ENCODE measurements around the gene PHF21B. TPM values are rescaled to one million over a fixed set of nuclear protein-coding genes. Genes with fewer than 3 reads are reported as not detected.

PHF21B gene
- total RNA-seq, 1 donor = not detected

DNA sequence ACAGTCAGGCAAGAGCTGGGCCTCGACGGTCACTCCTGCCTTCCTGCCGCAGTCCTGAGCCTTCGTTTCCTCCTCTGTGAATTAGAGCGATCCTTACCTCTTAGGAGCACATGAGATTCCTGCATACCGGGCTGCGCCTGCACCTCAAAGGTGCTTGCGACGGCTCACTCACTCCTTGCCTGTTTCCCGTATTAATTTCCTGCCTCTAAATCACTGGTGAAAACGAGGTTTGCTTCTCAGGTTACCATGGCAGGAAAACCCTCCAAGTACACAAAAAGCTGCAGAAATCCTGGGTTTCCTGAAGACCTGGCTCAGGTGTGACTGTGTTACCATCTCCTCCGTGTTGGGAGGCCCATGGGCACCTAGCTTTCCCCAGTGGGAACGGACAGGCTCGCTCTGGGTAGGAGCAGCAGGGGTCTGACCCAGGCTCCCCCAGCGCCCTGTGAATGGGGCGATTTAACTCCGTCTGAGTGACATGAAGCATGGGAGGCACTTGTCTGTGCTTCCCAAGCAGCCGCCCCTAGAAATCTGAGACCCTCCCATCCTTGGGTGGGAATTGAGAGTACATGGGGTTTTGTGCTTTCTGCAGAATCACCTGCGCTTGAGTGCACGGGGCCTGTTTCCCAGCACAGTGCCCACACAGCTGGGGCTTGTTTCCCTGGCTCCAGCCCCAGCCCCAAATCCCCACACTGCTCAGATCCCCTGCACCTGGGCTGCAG, 64.8 kb downstream of the PHF21B start:
- no peaks in the 10 kb centered on the region for H3K4me1 ChIP-seq (ENCODE audit: insufficient read depth, low read length)
- H3K4me3 ChIP-seq (ENCODE audit: low read length) = no peak overlapping the region
- H3K9me3 ChIP-seq (ENCODE audit: low read depth, low read length) = no peaks in the 10 kb centered on the region
- no peaks in the 10 kb centered on the region for H3K27me3 ChIP-seq (ENCODE audit: insufficient read depth, low read length)

DNA sequence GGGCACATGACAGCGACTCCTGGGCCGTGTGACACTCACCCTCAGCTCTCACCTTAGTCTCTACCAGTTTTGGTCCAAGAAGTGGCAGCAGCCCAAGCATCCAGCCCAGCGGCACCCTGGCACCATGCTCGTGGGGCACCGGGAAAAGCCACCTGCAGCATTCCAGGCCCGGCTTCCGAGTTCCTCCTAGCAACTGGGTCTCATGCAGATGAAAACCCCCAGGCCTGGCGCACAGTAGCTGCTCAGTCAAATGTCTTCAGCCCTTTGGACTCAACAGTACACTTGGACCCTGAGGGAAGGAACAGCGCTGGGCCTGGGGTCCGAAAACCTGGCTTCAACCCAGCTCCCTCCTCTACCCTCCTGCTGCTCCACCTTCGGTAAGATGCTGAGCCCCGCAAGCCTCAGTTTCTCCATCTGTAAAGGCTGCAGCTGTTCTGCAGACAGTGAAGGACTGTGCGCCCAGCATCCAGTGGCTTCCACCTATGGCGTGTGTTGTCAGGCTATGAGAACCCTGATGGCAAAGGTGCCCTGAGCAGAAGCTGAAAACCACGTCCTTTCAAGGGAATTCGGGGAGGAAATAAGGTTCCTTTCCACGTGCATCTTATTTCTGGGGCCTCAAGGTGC, 66.0 kb downstream of the PHF21B start:
- Histone ChIP-seq H3K9me3 (ENCODE audit: low read depth, low read length) (no peaks in the 10 kb centered on the region), H3K27me3 (ENCODE audit: insufficient read depth, low read length) (no peaks in the 10 kb centered on the region), H3K4me1 (ENCODE audit: insufficient read depth, low read length) (no peaks in the 10 kb centered on the region), H3K4me3 (ENCODE audit: low read length) (no peak overlapping the region)

DNA sequence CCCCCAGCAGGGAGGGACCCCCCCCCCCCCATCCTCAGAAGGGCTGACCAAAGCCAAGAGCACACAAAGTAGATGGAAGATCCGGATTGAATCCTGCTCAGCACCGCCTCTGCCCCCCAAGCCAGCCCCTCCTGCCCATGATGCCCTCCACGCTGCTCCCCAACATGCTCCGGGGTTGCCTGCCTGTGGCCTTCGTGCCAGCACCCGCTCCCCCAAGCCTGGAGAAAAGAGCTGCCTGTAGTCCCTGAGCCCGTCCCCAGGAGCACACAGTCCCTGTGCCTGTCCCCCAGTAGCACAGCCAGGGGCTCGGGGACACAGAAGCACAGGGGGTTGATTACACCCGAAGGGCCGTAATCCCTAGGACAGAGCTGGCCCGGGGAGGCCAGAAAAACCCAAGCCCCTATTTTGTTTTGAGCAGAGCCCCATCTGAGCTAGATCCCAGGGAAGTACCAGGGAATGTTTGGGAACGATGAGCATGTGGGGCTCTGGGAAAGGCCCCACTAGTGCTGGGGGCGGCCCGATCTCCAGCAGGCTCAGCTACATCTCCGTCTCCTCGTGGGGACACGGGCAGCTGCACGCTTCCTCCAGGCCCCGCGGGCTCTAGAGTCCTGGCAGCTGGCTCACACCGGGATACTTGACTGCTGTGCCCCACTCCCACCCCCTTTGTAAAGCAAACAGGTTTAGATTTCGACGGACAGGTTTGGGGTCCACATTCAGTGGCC, 66.7 kb downstream of the PHF21B start:
- Histone ChIP-seq H3K27me3 (ENCODE audit: insufficient read depth, low read length) (no peaks in the 10 kb centered on the region), H3K9me3 (ENCODE audit: low read depth, low read length) (no peaks in the 10 kb centered on the region), H3K4me1 (ENCODE audit: insufficient read depth, low read length) (no peaks in the 10 kb centered on the region), H3K4me3 (ENCODE audit: low read length) (no peak overlapping the region)

DNA sequence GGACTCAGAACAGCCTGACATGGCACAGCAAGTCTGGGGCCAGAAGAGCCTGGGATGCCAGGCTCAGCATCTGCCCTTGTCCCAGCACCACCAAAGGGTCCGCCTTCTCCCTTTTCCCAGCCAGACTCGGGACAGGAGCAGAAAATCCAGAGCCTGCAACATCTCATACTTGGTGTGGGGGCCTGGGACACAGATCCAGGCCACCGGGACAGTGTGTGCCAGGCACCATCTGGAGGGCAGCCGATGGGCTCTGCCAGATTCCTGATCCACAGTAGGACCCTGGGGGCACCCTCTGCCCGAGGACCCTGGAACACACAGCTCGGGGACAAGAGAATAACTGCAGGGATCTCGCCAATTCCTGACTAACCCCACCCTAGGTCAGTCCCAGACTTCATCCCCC, 67.7 kb downstream of the PHF21B start:
- Histone ChIP-seq H3K27me3 (ENCODE audit: insufficient read depth, low read length) (no peaks in the 10 kb centered on the region), H3K9me3 (ENCODE audit: low read depth, low read length) (no peaks in the 10 kb centered on the region), H3K4me1 (ENCODE audit: insufficient read depth, low read length) (no peaks in the 10 kb centered on the region), H3K4me3 (ENCODE audit: low read length) (no peak overlapping the region)

DNA sequence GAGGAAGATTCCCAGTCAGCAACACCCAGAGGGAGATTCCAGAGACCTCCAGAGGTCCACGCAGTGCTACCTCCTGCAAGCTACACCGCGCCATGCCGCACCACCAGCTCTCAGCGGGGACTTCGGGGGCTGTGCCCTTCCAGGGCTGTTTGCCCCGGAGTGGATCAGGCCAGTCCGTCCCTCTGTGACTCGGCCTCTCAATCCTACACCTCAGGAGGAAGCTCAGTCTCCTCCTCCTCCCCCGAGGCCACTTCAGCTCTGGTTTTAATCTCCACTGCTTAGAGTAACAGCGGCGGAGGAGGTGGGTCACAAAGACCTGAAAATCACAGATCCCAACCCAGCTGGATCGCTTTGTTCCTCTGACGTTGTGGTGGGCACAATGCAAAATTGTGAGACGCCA, 68.6 kb downstream of the PHF21B start:
- no peaks in the 10 kb centered on the region for H3K4me1 ChIP-seq (ENCODE audit: insufficient read depth, low read length)
- H3K9me3 ChIP-seq (ENCODE audit: low read depth, low read length) = no peaks in the 10 kb centered on the region
- no peaks in the 10 kb centered on the region for H3K27me3 ChIP-seq (ENCODE audit: insufficient read depth, low read length)
- no peak overlapping the region for H3K4me3 ChIP-seq (ENCODE audit: low read length)

DNA sequence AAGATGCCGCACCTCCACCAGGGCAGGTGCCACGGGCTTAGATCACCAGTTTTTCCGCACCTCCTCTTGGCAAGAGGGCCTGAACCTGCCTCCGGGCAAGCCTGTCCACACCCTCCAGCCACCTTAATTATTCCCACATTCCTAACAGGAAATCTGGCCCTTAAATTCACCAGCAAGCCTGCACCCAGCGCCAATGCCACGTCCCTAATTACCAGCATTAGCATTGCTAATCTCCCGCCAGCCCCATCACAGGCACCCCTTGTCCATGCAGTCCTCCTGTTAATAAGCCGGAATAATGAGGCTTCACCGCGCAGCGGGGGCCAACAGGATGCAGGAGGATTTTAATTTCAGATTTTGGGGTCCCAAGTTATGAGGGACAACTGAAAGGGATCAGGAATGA, 69.7 kb downstream of the PHF21B start:
- Histone ChIP-seq H3K27me3 (ENCODE audit: insufficient read depth, low read length) (no peaks in the 10 kb centered on the region), H3K4me3 (ENCODE audit: low read length) (no peak overlapping the region), H3K4me1 (ENCODE audit: insufficient read depth, low read length) (no peaks in the 10 kb centered on the region), H3K9me3 (ENCODE audit: low read depth, low read length) (no peaks in the 10 kb centered on the region)

DNA sequence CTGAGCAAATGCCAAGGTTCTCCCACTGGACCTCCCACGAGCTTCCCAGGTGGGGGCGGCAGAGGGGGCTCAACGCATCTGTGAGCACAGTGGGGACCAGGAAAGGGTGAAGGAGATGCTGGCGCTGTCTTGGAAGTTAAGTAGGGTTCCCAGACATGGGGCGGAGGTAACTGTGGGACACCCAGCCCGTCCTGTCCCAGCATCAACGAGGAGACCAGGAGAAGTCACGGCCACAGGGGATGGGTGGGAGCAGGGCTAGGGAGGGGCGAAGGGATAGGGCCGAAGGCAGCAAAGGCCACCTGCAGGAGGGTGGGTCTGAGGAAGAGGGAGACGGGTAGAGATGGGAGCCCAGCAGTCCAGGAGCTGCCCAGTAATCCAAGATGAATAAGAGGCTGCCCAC, 70.4 kb downstream of the PHF21B start:
- H3K27me3 ChIP-seq (ENCODE audit: insufficient read depth, low read length) = no peaks in the 10 kb centered on the region
- no peak overlapping the region for H3K4me3 ChIP-seq (ENCODE audit: low read length)
- no peaks in the 10 kb centered on the region for H3K4me1 ChIP-seq (ENCODE audit: insufficient read depth, low read length)
- H3K9me3 ChIP-seq (ENCODE audit: low read depth, low read length) = no peaks in the 10 kb centered on the region

DNA sequence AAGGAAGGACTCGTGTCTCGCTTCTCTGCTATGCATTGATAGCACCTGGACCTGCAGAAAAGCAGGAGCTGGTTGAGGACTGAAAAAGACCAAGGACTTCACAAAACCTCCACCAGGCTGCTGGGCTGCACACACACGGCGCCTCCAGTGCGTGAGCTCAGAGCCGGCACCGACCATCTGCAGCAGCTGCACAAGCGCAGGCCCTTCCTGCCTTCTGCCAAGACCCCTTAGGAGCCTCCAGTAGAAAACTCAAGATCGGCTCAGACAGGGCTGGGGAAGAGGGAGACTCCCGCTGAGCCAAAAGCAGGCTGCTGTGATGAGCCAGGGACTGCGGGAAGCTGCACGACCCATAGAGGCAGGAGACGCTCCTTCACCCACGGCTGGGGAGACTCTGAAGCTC, 70.9 kb downstream of the PHF21B start:
- H3K9me3 ChIP-seq (ENCODE audit: low read depth, low read length) = no peaks in the 10 kb centered on the region
- no peaks in the 10 kb centered on the region for H3K27me3 ChIP-seq (ENCODE audit: insufficient read depth, low read length)
- no peaks in the 10 kb centered on the region for H3K4me1 ChIP-seq (ENCODE audit: insufficient read depth, low read length)
- no peak overlapping the region for H3K4me3 ChIP-seq (ENCODE audit: low read length)

DNA sequence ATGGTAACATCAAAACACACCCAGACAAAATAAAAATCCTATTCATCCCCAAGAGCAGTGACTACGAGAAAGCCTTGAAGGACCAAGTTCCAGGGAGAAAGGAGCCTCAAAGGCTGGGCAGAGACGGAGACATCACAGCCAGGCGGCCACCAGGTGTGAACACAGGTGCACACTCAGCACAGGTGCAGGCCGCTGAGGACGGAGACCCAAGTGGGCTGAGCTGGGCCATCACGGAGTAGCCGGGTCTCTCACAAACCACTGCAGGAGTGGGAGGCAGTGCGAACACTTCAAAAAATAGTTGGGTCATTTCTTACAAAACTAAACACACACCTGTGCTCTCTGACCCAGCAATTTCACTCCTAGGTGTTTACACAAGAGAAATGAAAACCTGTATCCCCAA, 72.6 kb downstream of the PHF21B start:
- Histone ChIP-seq H3K4me3 (ENCODE audit: low read length) (no peak overlapping the region), H3K27me3 (ENCODE audit: insufficient read depth, low read length) (no peaks in the 10 kb centered on the region), H3K4me1 (ENCODE audit: insufficient read depth, low read length) (no peaks in the 10 kb centered on the region), H3K9me3 (ENCODE audit: low read depth, low read length) (no peaks in the 10 kb centered on the region)

DNA sequence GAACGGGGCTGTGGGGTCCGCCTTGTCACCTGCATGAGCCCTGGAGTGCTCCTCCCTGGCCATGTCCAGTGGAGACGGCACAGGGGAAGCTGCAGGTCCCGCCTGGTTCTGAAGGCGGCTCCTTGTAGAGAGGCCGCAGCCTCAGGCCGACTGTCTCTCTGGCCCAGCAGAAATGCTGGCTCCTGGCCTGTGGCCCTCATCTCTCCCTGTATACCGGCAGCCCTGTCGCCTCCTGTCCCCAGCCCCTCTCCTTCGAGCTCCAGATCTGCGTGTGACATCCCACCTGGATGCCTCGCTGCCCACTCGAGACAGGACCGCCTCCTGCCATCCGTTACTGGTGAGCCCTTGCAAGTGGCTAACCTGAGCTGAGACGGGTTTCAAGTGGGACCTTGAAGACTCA, 73.6 kb downstream of the PHF21B start:
- Histone ChIP-seq H3K4me3 (ENCODE audit: low read length) (no peak overlapping the region), H3K9me3 (ENCODE audit: low read depth, low read length) (no peaks in the 10 kb centered on the region), H3K27me3 (ENCODE audit: insufficient read depth, low read length) (no peaks in the 10 kb centered on the region), H3K4me1 (ENCODE audit: insufficient read depth, low read length) (no peaks in the 10 kb centered on the region)

DNA sequence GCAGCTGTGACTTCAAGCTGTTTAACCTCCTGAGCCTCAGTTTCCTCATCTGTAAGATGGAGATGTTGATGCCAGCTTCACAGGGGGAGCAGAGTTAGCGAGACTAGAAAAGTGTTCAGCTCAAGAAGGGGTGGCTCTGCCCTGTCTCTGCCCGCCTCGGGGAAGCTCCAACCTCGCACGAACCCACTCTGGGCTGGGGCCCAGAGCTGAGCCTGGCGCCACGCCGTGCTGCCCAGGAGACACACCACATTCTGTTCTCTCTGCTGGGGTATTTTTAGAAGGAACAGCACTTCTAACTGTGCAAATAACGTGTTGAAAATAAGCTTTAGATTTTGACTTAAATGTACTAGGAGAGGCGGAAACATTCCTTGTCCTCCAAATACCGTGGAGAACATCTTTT, 74.1 kb downstream of the PHF21B start:
- Histone ChIP-seq H3K4me1 (ENCODE audit: insufficient read depth, low read length) (no peaks in the 10 kb centered on the region), H3K4me3 (ENCODE audit: low read length) (no peak overlapping the region), H3K27me3 (ENCODE audit: insufficient read depth, low read length) (no peaks in the 10 kb centered on the region), H3K9me3 (ENCODE audit: low read depth, low read length) (no peaks in the 10 kb centered on the region)

DNA sequence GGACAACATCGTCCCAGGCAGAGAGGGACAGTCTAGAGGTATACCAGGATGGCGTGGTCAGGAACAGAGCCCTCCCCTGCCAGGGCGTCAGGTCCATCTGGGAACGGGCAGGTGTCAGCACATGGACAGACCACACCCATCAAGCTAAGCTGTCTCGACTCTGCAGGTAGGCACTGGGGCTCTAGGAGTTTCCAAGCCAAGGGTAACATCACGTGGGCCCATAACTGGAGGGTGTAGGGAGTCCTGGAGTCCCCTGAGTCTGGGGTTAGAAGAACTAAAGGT, 75.4 kb downstream of the PHF21B start:
- Histone ChIP-seq H3K4me1 (ENCODE audit: insufficient read depth, low read length) (no peaks in the 10 kb centered on the region), H3K4me3 (ENCODE audit: low read length) (no peak overlapping the region), H3K9me3 (ENCODE audit: low read depth, low read length) (no peaks in the 10 kb centered on the region), H3K27me3 (ENCODE audit: insufficient read depth, low read length) (no peaks in the 10 kb centered on the region)

DNA sequence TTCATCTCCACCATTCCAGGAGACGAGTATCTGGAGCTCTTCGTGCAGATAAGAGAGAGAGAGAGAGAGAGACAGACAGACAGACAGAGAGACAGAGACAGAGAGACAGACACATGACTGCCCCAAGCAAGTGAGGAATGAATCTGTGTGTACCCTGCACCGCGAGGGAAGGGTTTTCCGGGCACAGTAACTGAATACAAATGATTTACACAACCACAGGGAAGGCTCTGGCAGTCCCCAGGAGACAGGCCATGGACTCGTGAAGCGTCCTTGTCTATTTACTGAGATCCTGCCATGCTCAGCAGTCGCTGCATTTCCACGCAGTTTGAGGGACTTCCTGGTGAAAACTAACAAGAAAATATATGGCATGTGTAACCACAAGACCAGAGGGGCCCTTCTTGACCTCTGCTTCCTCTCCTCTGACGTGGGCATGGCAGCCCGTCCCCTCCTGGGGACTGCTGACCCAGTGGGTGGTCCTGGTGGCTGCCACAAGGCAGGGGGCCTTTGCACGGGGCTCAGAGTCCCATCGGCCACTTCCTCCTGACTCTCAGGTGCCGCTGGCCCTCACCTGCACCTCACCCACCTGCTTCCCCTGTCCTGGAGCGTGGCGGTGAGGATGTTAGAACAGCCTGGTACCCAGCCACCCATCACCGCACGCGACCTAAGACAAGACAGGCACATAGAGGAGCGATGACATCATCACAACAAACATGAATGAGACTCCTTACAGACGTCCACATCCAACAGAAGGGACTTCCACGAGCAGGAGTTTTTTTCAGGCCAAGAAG, 75.9 kb downstream of the PHF21B start:
- H3K9me3 ChIP-seq (ENCODE audit: low read depth, low read length) = no peaks in the 10 kb centered on the region
- no peak overlapping the region for H3K4me3 ChIP-seq (ENCODE audit: low read length)
- H3K27me3 ChIP-seq (ENCODE audit: insufficient read depth, low read length) = no peaks in the 10 kb centered on the region
- no peaks in the 10 kb centered on the region for H3K4me1 ChIP-seq (ENCODE audit: insufficient read depth, low read length)

DNA sequence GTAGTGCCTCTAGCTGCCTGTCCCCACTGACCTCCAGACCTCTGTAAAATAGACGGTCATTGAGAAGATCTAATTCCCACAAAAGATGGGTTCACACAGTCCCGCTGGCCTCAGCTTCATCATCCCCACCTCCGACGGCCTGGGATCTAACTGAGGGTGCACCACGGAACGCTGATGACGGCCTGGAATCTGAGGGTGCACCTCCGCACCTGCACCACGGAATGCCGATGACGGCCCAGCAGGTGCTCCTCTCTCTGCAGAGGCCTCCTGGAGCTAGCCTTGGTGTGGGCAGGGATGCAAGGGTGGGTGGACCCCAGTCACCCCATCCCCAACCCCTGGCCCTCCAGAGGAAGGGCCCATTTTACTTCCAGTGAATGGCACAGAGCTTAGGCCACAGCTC, 77.3 kb downstream of the PHF21B start:
- Histone ChIP-seq H3K4me1 (ENCODE audit: insufficient read depth, low read length) (no peaks in the 10 kb centered on the region), H3K27me3 (ENCODE audit: insufficient read depth, low read length) (no peaks in the 10 kb centered on the region), H3K4me3 (ENCODE audit: low read length) (no peak overlapping the region), H3K9me3 (ENCODE audit: low read depth, low read length) (no peaks in the 10 kb centered on the region)

DNA sequence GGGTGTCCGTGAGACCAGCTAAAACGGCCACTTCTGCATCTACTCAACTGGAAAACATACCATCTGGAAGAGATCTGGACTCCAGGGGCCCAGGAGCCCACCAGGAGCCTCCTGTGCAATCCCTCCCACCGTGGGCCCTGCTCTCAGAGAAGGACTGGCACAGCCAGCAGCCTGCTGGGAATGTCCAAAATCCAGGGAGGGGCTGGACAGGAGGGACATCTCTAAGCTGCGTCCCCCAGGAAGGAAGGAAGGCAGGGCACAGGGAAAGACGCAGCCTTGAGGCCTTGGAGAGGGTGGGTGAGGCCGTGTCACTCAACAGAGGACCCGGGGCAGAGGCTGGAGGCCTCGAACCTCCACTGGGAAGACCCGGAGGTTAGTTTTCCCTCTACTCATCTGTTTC, 78.0 kb downstream of the PHF21B start:
- no peaks in the 10 kb centered on the region for H3K9me3 ChIP-seq (ENCODE audit: low read depth, low read length)
- H3K27me3 ChIP-seq (ENCODE audit: insufficient read depth, low read length) = no peaks in the 10 kb centered on the region
- no peak overlapping the region for H3K4me3 ChIP-seq (ENCODE audit: low read length)

More for the DNA sequence above, 78.0 kb downstream of the PHF21B start:
- H3K4me1 ChIP-seq (ENCODE audit: insufficient read depth, low read length) = no peaks in the 10 kb centered on the region

All from mononuclear cell (primary cell).